Esophagus muscularis mucosa (tissue), 4 donors: ENCODE data around the gene SMIM22. TPM values are rescaled to one million over a fixed set of nuclear protein-coding genes. Genes with fewer than 3 reads are reported as not detected.

Experiments
- DNase-seq: peaks from one replicate; pipeline ENCODE4 v3.0.0-alpha.2; 2017; ENCODE audit errors: extremely low spot score
- H3K27ac ChIP-seq, 4 donors: fragments of 200-600 bp; sonication (generic); replicated peaks in 1 of 4; 1 replicate in 3 of 4; 2 replicates in 1 of 4; pipeline ENCODE4 v1.5.1; 2016 to 2019; ENCODE audit warnings: mild to moderate bottlenecking in 1 of 4
- H3K27me3 ChIP-seq, 4 donors: fragments of 200-600 bp; sonication (generic); one replicate each; pipeline versions ENCODE4 v1.5.1 to v1.6.0; 2016 to 2019
- H3K36me3 ChIP-seq, 4 donors: fragments of 200-600 bp; sonication (generic); one replicate each; pipeline ENCODE4 v1.5.1; 2016 to 2019
- H3K4me1 ChIP-seq, 4 donors: fragments of 200-600 bp; sonication (generic); one replicate each; pipeline ENCODE4 v1.5.1; 2016 to 2019
- H3K4me3 ChIP-seq, 4 donors: fragments of 200-600 bp; sonication (generic); 1 replicate in 2 of 4; 2 replicates in 2 of 4; pipeline ENCODE4 v1.5.1; 2016 to 2019; ENCODE audit warnings: mild to moderate bottlenecking in 4 of 4, moderate library complexity in 1 of 4
- H3K9me3 ChIP-seq, 4 donors: fragments of 200-600 bp; sonication (generic); 1 replicate in 3 of 4; 2 replicates in 1 of 4; pipeline ENCODE4 v1.5.1; 2016 to 2019
- EP300 ChIP-seq: sonication (generic); formaldehyde crosslinking; IDR thresholded peaks from one replicate; pipeline ENCODE4 v1.6.1; 2017; ENCODE audit warnings: antibody characterized with exemption
- POLR2A ChIP-seq: fragments of 450-650 bp; IDR thresholded peaks from one replicate; pipeline ENCODE4 v1.6.1; 2017; ENCODE audit warnings: antibody characterized with exemption, moderate library complexity, mild to moderate bottlenecking, low read depth
- POLR2AphosphoS5 ChIP-seq, 2 donors: sonication (generic); formaldehyde crosslinking; IDR thresholded peaks; one replicate each; pipeline ENCODE4 v1.6.1; 2017; ENCODE audit warnings: antibody characterized with exemption in 2 of 2
- WGBS: methylation state at CpG from one replicate; pipeline ENCODE4 v1.1.5; 2018; 5-methylcytosine and 5-hydroxymethylcytosine counted together
- intact Hi-C: fragments of 100-400 bp; cut with DNase I; formaldehyde crosslinking; loops from one replicate; pipeline ENCODE4 v1.15.1; 2023
- total RNA-seq, 4 donors: library from RNA; depleted of rRNA; stranded (reverse); fragments of >200 nt; gene quantifications; one replicate each; pipeline versions ENCODE4 v1.1.0 to v1.2.1, GENCODE V29; 2016
- TF ChIP-seq, protein P1 (sequence below), 3 experiments: fragments of 200-600 bp in 2 of 3; fragments of 450-650 bp in 1 of 3; sonication (generic) in 2 of 3; IDR thresholded peaks; one replicate each; pipeline ENCODE4 v1.5.1; 2017 to 2019; ENCODE audit warnings: antibody characterized with exemption in 3 of 3, mild to moderate bottlenecking in 2 of 3, moderate library complexity in 1 of 3

The SMIM22 gene, protein sequence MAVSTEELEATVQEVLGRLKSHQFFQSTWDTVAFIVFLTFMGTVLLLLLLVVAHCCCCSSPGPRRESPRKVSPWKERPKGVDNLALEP
- not detected for total RNA-seq

DNA sequence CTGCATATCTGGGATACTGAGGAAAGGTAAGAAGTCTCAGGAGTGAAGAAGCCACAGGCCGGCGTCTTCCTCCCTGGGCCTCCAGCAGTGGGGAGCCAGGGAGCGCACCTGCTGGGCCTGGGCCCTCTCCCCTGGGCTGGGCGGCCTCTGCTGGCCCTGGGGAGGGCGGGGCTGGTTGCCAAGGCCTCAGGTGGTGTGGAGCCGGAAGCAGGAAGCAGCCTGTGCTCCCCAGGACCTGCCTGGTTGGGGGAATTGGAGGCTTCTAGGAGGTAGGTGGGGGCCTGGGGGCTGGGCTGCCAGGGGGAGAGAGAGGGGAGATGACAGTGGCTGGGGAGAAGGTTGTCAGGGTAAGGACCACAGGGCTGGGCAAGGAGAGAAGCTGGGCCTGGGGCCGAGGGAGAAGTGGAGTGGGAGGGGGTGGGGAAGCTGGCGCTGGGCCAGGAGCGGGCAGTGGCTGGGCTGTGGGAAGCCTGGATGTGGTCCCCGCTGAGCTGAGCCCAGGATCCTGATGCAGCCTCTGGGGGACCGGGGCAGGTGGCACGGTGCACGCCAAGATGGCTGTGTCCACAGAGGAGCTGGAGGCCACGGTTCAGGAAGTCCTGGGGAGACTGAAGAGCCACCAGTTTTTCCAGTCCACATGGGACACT, at the start of gene SMIM22:
TSS of gene SMIM22 (plus strand) at position 189 of the 647 bp plus-strand sequence. CDS start at position 555, 366 bp downstream.
- Histone ChIP-seq H3K27me3 (no peaks in the 10 kb centered on the region), H3K4me3 (no peak within 1 kb of the TSS), H3K9me3 (no peaks in the 10 kb centered on the region), H3K4me1 (peaks cover 3 to 6% (median 5%) of the 10 kb centered on the region in 4 donors), H3K36me3 (peaks cover 9 to 48% (median 40%) of the 10 kb centered on the region in 4 donors), H3K27ac (no peak within 1 kb of the TSS)
- no peak for DNase-seq
- WGBS: 60% methylated on average over 8 of the region's 14 CpGs
- TF ChIP-seq POLR2AphosphoS5 (IDR thresholded peaks at IDR 0.05) (no peak), POLR2A (no peak), EP300 (no peak)
- TF ChIP-seq, protein P1, sequence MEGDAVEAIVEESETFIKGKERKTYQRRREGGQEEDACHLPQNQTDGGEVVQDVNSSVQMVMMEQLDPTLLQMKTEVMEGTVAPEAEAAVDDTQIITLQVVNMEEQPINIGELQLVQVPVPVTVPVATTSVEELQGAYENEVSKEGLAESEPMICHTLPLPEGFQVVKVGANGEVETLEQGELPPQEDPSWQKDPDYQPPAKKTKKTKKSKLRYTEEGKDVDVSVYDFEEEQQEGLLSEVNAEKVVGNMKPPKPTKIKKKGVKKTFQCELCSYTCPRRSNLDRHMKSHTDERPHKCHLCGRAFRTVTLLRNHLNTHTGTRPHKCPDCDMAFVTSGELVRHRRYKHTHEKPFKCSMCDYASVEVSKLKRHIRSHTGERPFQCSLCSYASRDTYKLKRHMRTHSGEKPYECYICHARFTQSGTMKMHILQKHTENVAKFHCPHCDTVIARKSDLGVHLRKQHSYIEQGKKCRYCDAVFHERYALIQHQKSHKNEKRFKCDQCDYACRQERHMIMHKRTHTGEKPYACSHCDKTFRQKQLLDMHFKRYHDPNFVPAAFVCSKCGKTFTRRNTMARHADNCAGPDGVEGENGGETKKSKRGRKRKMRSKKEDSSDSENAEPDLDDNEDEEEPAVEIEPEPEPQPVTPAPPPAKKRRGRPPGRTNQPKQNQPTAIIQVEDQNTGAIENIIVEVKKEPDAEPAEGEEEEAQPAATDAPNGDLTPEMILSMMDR (IDR thresholded peaks at IDR 0.05): no peak
- intact Hi-C loops: no loop called here

DNA sequence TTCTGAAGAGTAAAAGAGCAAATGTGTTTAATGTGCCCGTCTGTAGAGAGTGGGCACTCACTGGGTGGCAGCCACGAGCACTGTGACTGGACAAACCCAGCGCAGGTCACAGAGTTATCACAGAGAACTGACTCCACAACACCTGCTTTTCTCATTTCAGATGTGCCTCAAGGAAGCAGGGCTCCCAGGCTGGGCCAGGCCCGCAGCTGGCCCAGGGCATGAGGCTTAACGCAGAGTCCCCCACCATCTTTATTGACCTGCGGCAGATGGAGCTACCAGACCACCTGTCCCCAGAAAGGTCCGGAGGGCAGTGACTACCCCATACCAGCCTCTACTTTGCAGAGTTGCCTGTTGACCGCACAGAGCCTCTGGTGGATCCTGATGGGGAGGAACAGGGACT, 49.0 kb upstream of the SMIM22 start:
- Histone ChIP-seq H3K4me3 (no peak overlapping the region), H3K27me3 (no peaks in the 10 kb centered on the region), H3K36me3 (peaks cover 11 to 28% (median 24%) of the 10 kb centered on the region in 4 donors), H3K27ac (no peak overlapping the region), H3K9me3 (no peaks in the 10 kb centered on the region), H3K4me1 (peaks cover 7 to 27% (median 19%) of the 10 kb centered on the region in 4 donors)
- no peak for TF ChIP-seq POLR2AphosphoS5 (IDR thresholded peaks at IDR 0.05)
- TF ChIP-seq POLR2A: no peak
- TF ChIP-seq, protein P1 (IDR thresholded peaks at IDR 0.05): no peak
- WGBS: 69% methylated on average over 3 of the region's 8 CpGs
- intact Hi-C loops: no loop called here
- DNase-seq: no peak

DNA sequence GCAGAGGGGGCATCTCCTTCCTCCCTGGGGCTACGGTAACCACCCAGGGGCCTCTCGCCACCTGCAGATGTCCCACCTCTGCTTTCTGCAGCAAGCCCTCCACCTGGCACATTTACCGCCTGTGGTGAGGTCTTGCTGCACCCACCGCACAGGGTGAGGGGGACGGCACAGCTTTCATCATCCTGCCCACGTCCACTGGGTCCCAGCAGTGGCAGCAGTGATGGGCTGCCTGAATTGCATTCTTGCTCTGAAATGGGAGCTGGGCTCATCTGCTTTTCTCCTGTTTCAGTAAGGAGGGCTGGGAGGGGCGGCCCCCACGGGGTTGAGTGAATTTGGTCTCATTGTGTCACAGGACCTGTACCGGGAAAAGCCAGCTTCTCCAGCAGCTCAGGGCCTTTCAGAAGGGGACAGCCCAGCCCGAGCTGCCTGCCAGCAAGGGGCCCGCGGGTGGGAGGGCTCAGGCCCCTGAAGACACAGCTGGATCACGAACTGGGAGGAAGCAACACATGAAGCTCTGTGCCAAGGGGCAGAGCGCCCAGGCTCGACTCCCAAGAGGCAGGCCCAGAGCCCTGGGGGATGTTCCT, 48.1 kb upstream of the SMIM22 start:
- Histone ChIP-seq H3K27ac (peak overlapping the region in 1 of 4 donors; percentile 29), H3K4me3 (no peak overlapping the region), H3K27me3 (no peaks in the 10 kb centered on the region), H3K36me3 (peaks cover 20 to 36% (median 33%) of the 10 kb centered on the region in 4 donors), H3K4me1 (peaks cover 7 to 27% (median 19%) of the 10 kb centered on the region in 4 donors), H3K9me3 (no peaks in the 10 kb centered on the region)
- no peak for DNase-seq
- no peak for TF ChIP-seq EP300
- 58% methylated on average over 12 of the region's 15 CpGs for WGBS
- intact Hi-C loops: no loop called here

DNA sequence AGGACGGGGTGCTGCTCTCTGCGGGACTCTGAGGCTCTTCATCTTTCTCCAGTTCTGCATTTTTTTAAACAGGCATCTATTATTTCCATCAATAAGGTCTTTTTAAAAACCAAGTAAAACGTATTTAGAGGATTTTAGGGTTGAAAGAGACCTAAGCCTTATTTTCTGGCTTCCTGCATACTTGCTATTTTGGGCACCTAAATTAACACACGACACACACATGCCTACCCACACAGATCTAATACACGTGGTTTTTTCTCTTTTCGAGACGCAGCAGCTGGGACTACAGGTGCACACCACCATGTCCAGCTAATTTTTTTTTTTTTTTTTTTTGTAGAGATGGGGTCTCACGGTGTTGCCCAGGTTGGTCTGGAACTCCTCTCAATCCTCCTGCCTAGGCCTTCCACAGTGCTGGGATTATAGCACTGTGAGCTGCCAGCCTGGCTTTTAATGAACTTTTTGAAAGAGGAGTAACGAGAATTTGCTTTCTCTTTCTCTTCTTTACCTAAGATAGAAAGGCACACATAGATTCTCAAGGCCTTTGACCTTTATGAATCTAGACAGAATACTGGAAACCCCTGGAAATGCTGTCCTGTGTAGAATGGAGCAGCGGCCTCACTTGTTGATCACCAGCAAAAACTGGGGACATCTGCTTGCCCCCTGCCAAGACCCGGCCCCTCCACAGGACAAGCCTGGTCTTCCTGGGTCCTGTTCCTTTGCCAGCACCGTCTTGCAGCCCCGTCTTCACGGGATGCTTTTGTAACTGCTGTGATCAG, 47.1 kb upstream of the SMIM22 start:
- intact Hi-C loops: no loop called here
- TF ChIP-seq POLR2AphosphoS5 (IDR thresholded peaks at IDR 0.05) (no peak), EP300 (no peak), POLR2A (no peak)
- TF ChIP-seq, protein P1 (IDR thresholded peaks at IDR 0.05): no peak
- no peak overlapping the region for H3K4me3 ChIP-seq
- H3K36me3 ChIP-seq: peaks cover 27 to 47% (median 43%) of the 10 kb centered on the region in 4 donors
- no peak for DNase-seq
- WGBS: 76% methylated on average over 14 of the region's 14 CpGs
- peak overlapping the region in 1 of 4 donors; percentile 29 for H3K27ac ChIP-seq
- H3K9me3 ChIP-seq: no peaks in the 10 kb centered on the region
- H3K27me3 ChIP-seq: no peaks in the 10 kb centered on the region
- peaks cover 3 to 27% (median 16%) of the 10 kb centered on the region in 4 donors for H3K4me1 ChIP-seq
